GM12878 (cell line): ENCODE results near the gene SYPL2. TPM values are rescaled to one million over a fixed set of nuclear protein-coding genes. Genes with fewer than 3 reads are reported as not detected.

Experiments
- BCL11A ChIP-seq: IDR thresholded peaks from 2 replicates; pipeline ENCODE4 v1.6.1; 2011; ENCODE audit warnings: low read depth, low read length
- CREM ChIP-seq: IDR thresholded peaks from 2 replicates; pipeline ENCODE4 v1.6.1; 2014; ENCODE audit warnings: antibody characterized with exemption, low read depth
- E2F4 ChIP-seq: IDR thresholded peaks from 2 replicates; pipeline ENCODE4 v1.6.1; 2012; ENCODE audit warnings: low read depth, low read length, improper control_type of control experiment
- E4F1 ChIP-seq: fragments of 450-650 bp; IDR thresholded peaks from 2 replicates; pipeline ENCODE4 v1.6.1; 2018; ENCODE audit warnings: borderline replicate concordance, mild to moderate bottlenecking; ENCODE audit not compliant: partially characterized antibody
- EED ChIP-seq: sonication (generic); IDR thresholded peaks from 2 replicates; pipeline ENCODE4 v1.6.1; 2016; ENCODE audit warnings: antibody characterized with exemption, low read depth
- EP300 ChIP-seq, 2 experiments: fragments of 150-350 bp in 1 of 2; IDR thresholded peaks; 2 replicates each; pipeline ENCODE4 v1.6.1; 2011 to 2012; ENCODE audit warnings: low read depth in 2 of 2, low read length in 2 of 2, borderline replicate concordance in 1 of 2, improper control_type of control experiment in 1 of 2, inconsistent platforms in 1 of 2; ENCODE audit not compliant: control insufficient read depth in 1 of 2
- FOXK2 ChIP-seq: fragments of 450-650 bp; IDR thresholded peaks from 2 replicates; pipeline ENCODE4 v1.6.1; 2017; ENCODE audit warnings: mild to moderate bottlenecking, moderate library complexity
- IKZF2 ChIP-seq, 2 experiments: fragments of 450-650 bp; IDR thresholded peaks; 2 replicates each; pipeline ENCODE4 v1.6.1; 2017; ENCODE audit warnings: mild to moderate bottlenecking in 2 of 2, moderate library complexity in 2 of 2
- MEF2B ChIP-seq: fragments of 450-650 bp; IDR thresholded peaks from 2 replicates; pipeline ENCODE4 v1.6.1; 2018; ENCODE audit warnings: mild to moderate bottlenecking, moderate library complexity; ENCODE audit not compliant: partially characterized antibody, poor library complexity, severe bottlenecking
- MYC ChIP-seq: IDR thresholded peaks from 2 replicates; pipeline ENCODE4 v1.6.1; 2011; ENCODE audit warnings: mild to moderate bottlenecking, low read length, moderate library complexity, inconsistent platforms; ENCODE audit not compliant: insufficient read depth, insufficient replicate concordance, insufficient read length, severe bottlenecking
- RCOR1 ChIP-seq: conservative IDR thresholded peaks from 2 replicates; pipeline ENCODE4 v1.6.1; 2012; ENCODE audit warnings: low read depth, low read length, improper control_type of control experiment
- SMAD5 ChIP-seq: IDR thresholded peaks from 2 replicates; pipeline ENCODE4 v1.6.1; 2016; ENCODE audit warnings: antibody characterized with exemption, low read depth
- SP1 ChIP-seq: IDR thresholded peaks from one replicate; pipeline ENCODE4 v1.6.1; 2011; ENCODE audit warnings: low read depth, low read length
- TCF12 ChIP-seq: IDR thresholded peaks from 2 replicates; pipeline ENCODE4 v1.6.1; 2011; ENCODE audit warnings: low read depth, mild to moderate bottlenecking, low read length
- TCF3 ChIP-seq: IDR thresholded peaks from 2 replicates; pipeline ENCODE4 v1.6.1; 2012; ENCODE audit warnings: low read depth, mild to moderate bottlenecking, low read length, borderline replicate concordance; ENCODE audit not compliant: insufficient read depth
- ZNF24 ChIP-seq: fragments of 450-650 bp; IDR thresholded peaks from 2 replicates; pipeline ENCODE4 v1.6.1; 2017; ENCODE audit warnings: antibody characterized with exemption, mild to moderate bottlenecking
- ZNF274 ChIP-seq: IDR thresholded peaks from one replicate; pipeline ENCODE4 v1.8.0; 2011; ENCODE audit not compliant: insufficient read length, insufficient read depth
- polyA plus RNA-seq, 11 experiments: library from polyadenylated mRNA; depleted of rRNA in 4 of 11; unstranded in 6 of 11; stranded (reverse) in 5 of 11; fragments of >200 nt; fragmentation: Nextera tagmentation in 4 of 11; fragmentation: Illumina TruSeq in 1 of 11; extraction: Ambion mirVana in 4 of 11; extraction: Trizol in 1 of 11; gene quantifications; 1 replicate in 1 of 11; 2 replicates in 10 of 11; pipeline versions ENCODE4 v1.2.1 to v1.2.3, GENCODE V29; 2011 to 2016; ENCODE audit warnings: inconsistent platforms in 2 of 11, missing spikeins in 2 of 11, low read depth in 1 of 11
- total RNA-seq, 4 experiments: library from RNA; depleted of rRNA in 3 of 4; stranded (reverse); fragments of >200 nt in 3 of 4; fragmentation: Illumina TruSeq in 1 of 4; extraction: Trizol in 1 of 4; gene quantifications; 2 replicates each; pipeline versions ENCODE4 v1.2.1 to v1.2.3, GENCODE V29; 2013 to 2021
- TF ChIP-seq, protein P1 (sequence below): IDR thresholded peaks from 2 replicates; pipeline ENCODE4 v1.6.1; 2011; ENCODE audit warnings: borderline replicate concordance, low read depth, mild to moderate bottlenecking, moderate library complexity, mixed read lengths, low read length; ENCODE audit not compliant: insufficient read depth; ENCODE audit errors: extremely low read length
- TF ChIP-seq, protein P2 (sequence below): fragments of 450-650 bp; IDR thresholded peaks from 2 replicates; pipeline ENCODE4 v1.6.1; 2018; ENCODE audit warnings: mild to moderate bottlenecking, low read depth, moderate library complexity; ENCODE audit not compliant: partially characterized antibody
- TF ChIP-seq, protein P3 (sequence below): IDR thresholded peaks from 2 replicates; pipeline ENCODE4 v1.6.1; 2012; ENCODE audit warnings: low read depth, low read length, improper control_type of control experiment

Gene SYPL2
- total and polyA plus RNA-seq, 10 of the 15 experiments (the other 5 are each of a cell fraction or from before 2014, with no cell fraction given), result 0.04 to 0.11 (median 0.06) TPM; not detected in 3

GRCh38 chr1:109426281-109427170 is 39.8 kb upstream of the SYPL2 start, which contains the start of gene PSMA5 (continued):
- TF ChIP-seq CREM (0 out of 2 replicates have a peak, but pooled peaks have one; percentile 41), E4F1 (peak; percentile 86), BCL11A (no peak), TCF3 (peak; percentile 65; the same call in 1 of the 2 replicates), ZNF274 (no peak), RCOR1 (no peak), SMAD5 (peak; percentile 93), IKZF2 (IDR thresholded peaks at IDR 0.05) (no peak), EED (0 out of 2 replicates have a peak, but pooled peaks have one; percentile 28), EP300 (IDR thresholded peaks at IDR 0.05; ENCODE audit: borderline replicate concordance in 1 of 2, control insufficient read depth in 1 of 2, low read depth in 2 of 2, low read length in 2 of 2) (peak in 1 of 2 experiments; percentile 47; a peak in 1 of 4 replicates), E2F4 (peak; percentile 58; the same call in 1 of the 2 replicates), FOXK2 (no peak), ZNF24 (no peak), MEF2B (no peak), MYC (peak; percentile 37), SP1 (peak; percentile 98), TCF12 (peak; percentile 42; the same call in 1 of the 2 replicates)
- TF ChIP-seq, protein P1, sequence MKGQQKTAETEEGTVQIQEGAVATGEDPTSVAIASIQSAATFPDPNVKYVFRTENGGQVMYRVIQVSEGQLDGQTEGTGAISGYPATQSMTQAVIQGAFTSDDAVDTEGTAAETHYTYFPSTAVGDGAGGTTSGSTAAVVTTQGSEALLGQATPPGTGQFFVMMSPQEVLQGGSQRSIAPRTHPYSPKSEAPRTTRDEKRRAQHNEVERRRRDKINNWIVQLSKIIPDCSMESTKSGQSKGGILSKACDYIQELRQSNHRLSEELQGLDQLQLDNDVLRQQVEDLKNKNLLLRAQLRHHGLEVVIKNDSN, result peak; percentile 29
- TF ChIP-seq, protein P2, sequence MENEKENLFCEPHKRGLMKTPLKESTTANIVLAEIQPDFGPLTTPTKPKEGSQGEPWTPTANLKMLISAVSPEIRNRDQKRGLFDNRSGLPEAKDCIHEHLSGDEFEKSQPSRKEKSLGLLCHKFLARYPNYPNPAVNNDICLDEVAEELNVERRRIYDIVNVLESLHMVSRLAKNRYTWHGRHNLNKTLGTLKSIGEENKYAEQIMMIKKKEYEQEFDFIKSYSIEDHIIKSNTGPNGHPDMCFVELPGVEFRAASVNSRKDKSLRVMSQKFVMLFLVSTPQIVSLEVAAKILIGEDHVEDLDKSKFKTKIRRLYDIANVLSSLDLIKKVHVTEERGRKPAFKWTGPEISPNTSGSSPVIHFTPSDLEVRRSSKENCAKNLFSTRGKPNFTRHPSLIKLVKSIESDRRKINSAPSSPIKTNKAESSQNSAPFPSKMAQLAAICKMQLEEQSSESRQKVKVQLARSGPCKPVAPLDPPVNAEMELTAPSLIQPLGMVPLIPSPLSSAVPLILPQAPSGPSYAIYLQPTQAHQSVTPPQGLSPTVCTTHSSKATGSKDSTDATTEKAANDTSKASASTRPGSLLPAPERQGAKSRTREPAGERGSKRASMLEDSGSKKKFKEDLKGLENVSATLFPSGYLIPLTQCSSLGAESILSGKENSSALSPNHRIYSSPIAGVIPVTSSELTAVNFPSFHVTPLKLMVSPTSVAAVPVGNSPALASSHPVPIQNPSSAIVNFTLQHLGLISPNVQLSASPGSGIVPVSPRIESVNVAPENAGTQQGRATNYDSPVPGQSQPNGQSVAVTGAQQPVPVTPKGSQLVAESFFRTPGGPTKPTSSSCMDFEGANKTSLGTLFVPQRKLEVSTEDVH, result no peak
- TF ChIP-seq, protein P3, sequence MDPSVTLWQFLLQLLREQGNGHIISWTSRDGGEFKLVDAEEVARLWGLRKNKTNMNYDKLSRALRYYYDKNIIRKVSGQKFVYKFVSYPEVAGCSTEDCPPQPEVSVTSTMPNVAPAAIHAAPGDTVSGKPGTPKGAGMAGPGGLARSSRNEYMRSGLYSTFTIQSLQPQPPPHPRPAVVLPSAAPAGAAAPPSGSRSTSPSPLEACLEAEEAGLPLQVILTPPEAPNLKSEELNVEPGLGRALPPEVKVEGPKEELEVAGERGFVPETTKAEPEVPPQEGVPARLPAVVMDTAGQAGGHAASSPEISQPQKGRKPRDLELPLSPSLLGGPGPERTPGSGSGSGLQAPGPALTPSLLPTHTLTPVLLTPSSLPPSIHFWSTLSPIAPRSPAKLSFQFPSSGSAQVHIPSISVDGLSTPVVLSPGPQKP, result 0 out of 2 replicates have a peak, but pooled peaks have one; percentile 26
